ENCODE measurements around the gene SDK2.

Gene SDK2

DNA sequence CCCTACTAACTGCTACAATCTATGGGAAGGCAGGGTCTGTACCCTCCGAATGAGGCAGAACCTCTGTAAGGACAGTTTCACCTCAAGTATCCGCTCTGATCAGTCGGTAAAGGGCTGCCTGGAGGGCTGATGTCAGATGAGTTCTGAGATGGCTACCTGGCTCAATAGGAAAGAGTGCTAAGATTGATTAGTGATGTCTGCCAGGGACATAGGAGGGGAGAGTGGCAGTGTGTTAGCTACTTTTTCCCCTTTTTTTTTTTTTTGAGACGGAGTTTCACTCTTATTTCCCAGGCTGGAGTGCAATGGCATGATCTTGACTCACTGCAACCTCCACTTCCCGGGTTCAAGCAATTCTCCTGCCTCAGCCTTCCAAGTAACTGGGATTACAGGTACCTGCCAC, 293.4 kb downstream of the SDK2 start:
- H3K4me3 ChIP-seq (ENCODE audit: low read depth, low read length): no peak overlapping the region
- TF ChIP-seq, protein P1, sequence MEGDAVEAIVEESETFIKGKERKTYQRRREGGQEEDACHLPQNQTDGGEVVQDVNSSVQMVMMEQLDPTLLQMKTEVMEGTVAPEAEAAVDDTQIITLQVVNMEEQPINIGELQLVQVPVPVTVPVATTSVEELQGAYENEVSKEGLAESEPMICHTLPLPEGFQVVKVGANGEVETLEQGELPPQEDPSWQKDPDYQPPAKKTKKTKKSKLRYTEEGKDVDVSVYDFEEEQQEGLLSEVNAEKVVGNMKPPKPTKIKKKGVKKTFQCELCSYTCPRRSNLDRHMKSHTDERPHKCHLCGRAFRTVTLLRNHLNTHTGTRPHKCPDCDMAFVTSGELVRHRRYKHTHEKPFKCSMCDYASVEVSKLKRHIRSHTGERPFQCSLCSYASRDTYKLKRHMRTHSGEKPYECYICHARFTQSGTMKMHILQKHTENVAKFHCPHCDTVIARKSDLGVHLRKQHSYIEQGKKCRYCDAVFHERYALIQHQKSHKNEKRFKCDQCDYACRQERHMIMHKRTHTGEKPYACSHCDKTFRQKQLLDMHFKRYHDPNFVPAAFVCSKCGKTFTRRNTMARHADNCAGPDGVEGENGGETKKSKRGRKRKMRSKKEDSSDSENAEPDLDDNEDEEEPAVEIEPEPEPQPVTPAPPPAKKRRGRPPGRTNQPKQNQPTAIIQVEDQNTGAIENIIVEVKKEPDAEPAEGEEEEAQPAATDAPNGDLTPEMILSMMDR (conservative IDR thresholded peaks at IDR 0.05; ENCODE audit: low read depth, low read length): no peak
- DNase-seq (ENCODE audit: low read depth): no peak

DNA sequence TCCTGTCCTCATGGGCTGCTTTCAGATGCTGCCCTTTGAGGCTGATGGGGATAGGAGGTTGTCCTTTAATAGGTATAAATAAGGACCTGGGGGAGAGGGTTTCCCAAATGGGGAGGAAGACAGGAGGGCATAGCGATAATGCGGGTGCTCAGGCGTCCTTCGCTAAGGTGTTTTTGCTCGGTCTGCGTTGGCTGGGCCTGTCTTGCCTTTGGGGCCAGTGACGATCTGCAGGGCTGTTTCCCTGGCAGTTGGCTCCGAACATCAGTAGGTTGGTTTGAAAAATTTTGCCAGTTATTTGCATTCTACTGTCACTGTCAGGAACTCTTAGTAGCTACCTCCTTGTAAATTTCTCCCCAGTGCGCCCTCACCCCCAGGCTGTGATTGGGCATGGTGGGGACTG, 294.6 kb downstream of the SDK2 start:
- no peak for DNase-seq (ENCODE audit: low read depth)
- TF ChIP-seq, protein P1 (conservative IDR thresholded peaks at IDR 0.05; ENCODE audit: low read depth, low read length): no peak

DNA sequence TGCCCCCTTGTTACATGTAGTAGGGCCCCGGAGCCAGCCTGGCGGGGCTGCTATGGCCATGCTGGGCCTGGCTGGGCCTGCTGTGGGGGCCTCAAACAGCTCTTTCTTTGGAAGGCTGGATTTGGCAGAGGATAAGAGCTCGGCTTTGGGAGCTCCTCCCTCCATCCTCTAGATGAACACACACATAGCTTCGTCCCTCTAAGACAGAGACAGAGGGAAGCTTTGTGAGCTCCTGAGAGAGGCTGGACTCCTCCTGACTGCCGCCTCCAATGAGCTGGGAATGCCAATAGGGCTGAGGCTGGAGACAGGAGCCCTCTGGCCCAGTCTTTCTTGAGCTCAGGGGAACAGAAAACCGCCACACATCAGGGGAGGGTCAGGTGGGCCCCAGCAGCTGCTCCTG, 295.1 kb downstream of the SDK2 start:
- no peak overlapping the region for H3K4me3 ChIP-seq (ENCODE audit: low read depth, low read length)
- DNase-seq (ENCODE audit: low read depth): peak; percentile 34
- TF ChIP-seq, protein P1 (conservative IDR thresholded peaks at IDR 0.05; ENCODE audit: low read depth, low read length): no peak

More for the DNA sequence above, 294.6 kb downstream of the SDK2 start:
- H3K4me3 ChIP-seq (ENCODE audit: low read depth, low read length): no peak overlapping the region

DNA sequence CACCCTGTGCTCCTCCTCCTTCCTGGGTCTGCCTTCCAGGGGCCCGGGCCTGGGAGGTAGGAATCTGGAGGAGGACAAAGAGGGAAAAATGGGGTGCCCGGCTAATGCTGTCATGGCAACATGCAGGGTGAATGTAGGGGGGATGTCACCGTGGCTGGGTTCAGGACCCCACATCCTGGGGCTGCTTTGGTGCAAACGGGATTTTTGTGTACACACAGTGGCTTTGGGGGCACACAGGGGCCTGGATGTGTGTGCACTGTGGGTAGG, 295.5 kb downstream of the SDK2 start:
- TF ChIP-seq, protein P1 (conservative IDR thresholded peaks at IDR 0.05; ENCODE audit: low read depth, low read length): no peak
- no peak overlapping the region for H3K4me3 ChIP-seq (ENCODE audit: low read depth, low read length)
- DNase-seq (ENCODE audit: low read depth): no peak

DNA sequence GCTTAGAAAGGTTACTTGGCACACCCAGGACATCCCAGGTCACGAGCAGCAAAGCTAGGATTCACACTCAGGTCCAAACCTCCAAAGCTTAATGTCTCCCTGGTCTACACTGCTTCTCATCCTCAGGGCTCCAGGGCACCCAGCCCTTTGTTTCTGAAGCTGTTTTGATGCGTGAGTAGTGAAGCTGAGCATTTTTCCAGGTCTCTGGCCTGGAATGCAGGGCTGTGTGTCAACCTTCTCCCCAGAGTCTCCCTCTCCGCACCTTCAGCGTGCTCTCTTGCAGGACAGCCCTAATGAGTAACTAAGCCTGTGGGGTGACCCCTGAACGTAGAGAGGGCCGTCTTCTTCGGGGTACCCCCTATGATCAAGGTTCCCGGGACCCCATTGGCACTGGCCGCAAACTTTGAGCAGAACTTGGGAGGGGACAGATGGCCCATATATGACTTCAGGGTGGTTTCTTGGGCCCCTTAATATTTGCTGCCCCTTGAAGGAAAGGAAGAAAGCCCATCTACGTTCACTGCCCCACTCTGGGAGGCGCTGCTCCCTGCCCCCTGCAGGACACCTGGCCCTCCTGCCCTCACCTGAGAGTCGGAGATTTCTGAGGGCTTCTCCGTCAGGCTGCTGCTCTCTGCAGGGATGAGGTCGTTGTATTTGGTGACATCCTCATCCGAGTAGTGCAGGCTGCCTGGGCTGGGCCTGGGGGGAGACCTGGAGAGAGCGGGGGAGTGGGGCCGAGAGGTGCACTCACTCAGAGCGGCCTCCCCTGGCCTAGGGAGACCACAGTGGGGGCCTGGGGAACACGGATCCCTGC, 296.0 kb downstream of the SDK2 start:
- no peak for DNase-seq (ENCODE audit: low read depth)
- H3K4me3 ChIP-seq (ENCODE audit: low read depth, low read length): no peak overlapping the region
- TF ChIP-seq, protein P1 (conservative IDR thresholded peaks at IDR 0.05; ENCODE audit: low read depth, low read length): no peak

DNA sequence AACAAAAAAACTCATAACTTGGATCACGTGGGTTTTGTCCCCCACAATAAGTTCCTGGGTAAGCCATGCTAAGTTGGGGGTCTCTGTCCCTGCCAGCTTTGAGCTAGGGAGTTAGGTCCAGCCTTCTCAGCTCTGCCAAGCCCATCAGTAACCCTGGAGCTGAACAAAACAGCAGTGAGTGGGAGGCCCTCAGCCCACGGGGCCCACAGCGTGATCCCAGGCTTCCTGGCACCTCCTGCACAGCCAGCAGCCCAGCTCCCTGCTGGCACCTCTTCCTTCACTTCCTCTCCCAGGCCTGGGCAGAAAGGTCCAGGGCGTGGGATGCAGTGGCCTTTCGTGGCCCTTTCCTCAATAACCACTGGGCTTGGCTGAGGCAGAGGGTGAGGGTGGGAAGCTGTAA, 296.9 kb downstream of the SDK2 start:
- H3K4me3 ChIP-seq (ENCODE audit: low read depth, low read length): no peak overlapping the region
- TF ChIP-seq, protein P1 (conservative IDR thresholded peaks at IDR 0.05; ENCODE audit: low read depth, low read length): no peak
- peak; percentile 30 for DNase-seq (ENCODE audit: low read depth)

DNA sequence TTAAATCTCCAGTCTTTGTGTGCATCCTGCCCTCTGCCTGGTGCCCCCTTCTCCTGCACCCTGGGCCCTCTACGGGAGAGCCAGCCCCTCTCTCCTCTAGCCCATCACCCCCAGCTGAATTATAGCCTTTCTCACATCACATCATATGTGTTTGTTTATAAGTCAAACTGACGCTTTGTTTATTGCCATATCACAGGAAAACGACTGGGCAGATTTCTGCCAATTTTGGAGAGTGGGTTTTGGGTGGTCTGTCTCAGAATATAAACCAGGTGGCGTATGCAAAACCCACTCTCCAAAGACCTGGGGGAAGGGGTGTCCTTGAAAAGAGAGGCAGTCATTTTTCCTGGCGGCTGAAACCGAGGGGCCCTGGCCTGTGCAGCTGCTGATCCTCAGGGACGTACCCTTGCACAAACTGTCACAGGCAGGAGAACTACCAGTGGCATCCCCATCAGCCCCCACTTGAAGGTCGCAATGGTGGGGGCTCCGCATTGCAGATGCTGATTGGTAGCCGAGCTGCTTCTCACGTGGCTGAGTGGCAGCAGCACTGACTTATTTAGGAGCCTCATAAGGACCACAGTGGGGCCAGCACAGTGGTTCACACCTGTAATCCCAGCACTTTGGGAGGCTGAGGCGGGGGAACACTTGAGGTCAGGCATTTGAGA, 297.6 kb downstream of the SDK2 start:
- no peak overlapping the region for H3K4me3 ChIP-seq (ENCODE audit: low read depth, low read length)
- TF ChIP-seq, protein P1 (conservative IDR thresholded peaks at IDR 0.05; ENCODE audit: low read depth, low read length): no peak
- no peak for DNase-seq (ENCODE audit: low read depth)
